Fibroblast of lung (primary cell): ENCODE measurements around the gene TRIM41.

ENCODE experiments used
- EZH2 ChIP-seq: IDR thresholded peaks from 2 replicates; pipeline ENCODE4 v1.5.1; 2012; ENCODE audit warnings: low read length, control low read depth, mild to moderate bottlenecking; ENCODE audit errors: missing control alignments
- TF ChIP-seq, protein P1 (sequence below), 2 donors: IDR thresholded peaks in 1 of 2; conservative IDR thresholded peaks in 1 of 2; 1 replicate in 1 of 2; 2 replicates in 1 of 2; pipeline ENCODE4 v1.5.1; 2011 to 2012; ENCODE audit warnings: low read length in 2 of 2, control low read depth in 1 of 2, inconsistent platforms in 1 of 2, low read depth in 1 of 2, mild to moderate bottlenecking in 1 of 2

DNA sequence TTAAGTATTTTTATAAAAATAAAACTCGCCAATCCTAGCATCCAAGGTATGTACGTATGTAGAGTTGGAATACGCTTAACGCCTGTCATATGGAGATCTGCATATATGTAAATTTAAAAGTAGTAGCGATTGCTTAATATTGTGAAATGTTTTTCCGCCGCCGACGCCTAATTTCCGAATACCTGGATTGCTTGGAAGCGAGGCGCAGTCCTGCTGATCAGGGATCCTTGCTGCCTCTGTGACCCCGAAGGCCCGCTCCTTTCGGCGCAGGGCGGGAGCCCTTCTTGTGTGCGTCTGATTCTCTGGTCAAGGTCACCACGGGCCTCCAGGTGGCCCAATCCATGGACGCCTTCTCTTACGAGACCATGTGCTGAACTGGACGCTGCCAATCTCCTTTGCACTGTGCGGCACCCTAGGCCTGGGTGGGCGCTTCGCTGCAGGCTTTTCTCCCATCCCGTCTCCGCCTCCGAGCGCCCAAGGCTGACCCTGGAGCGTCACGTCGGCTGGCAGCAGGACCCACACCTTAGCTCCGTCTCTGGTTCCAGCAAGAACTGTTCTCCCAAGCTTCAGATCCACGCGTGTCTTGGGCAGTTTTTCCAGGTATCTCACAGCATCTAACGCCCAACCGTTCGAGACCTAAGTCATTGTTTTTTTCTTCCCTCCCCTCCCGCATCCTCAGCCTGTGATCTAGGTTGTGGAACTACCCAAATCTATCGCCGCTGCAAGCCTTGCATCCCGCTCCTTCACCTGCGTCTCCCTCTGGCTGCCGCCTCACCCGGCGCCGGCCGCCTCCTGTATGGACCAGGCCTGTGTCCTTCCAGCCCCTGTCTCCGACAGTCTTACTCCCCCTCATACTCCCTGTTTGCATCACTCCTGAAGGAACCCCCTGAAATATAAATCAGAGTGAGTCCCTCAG lies 3.6 kb upstream of the TRIM41 start:
- TF ChIP-seq, protein P1, sequence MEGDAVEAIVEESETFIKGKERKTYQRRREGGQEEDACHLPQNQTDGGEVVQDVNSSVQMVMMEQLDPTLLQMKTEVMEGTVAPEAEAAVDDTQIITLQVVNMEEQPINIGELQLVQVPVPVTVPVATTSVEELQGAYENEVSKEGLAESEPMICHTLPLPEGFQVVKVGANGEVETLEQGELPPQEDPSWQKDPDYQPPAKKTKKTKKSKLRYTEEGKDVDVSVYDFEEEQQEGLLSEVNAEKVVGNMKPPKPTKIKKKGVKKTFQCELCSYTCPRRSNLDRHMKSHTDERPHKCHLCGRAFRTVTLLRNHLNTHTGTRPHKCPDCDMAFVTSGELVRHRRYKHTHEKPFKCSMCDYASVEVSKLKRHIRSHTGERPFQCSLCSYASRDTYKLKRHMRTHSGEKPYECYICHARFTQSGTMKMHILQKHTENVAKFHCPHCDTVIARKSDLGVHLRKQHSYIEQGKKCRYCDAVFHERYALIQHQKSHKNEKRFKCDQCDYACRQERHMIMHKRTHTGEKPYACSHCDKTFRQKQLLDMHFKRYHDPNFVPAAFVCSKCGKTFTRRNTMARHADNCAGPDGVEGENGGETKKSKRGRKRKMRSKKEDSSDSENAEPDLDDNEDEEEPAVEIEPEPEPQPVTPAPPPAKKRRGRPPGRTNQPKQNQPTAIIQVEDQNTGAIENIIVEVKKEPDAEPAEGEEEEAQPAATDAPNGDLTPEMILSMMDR (conservative IDR thresholded peaks at IDR 0.05 in 1 of 2, IDR thresholded peaks at IDR 0.05 in 1 of 2; ENCODE audit: low read depth in 1 of 2, low read length in 2 of 2): no peak
- no peak for TF ChIP-seq EZH2
